NT2/D1 (cell line): Measurements from ENCODE around the gene CYP21A2.

Source experiments
- SUZ12 ChIP-seq: IDR thresholded peaks from 2 replicates; pipeline ENCODE4 v1.6.1; 2011; ENCODE audit not compliant: insufficient read length, insufficient read depth; ENCODE audit errors: extremely low read depth
- YY1 ChIP-seq: IDR thresholded peaks from 2 replicates; pipeline ENCODE4 v1.6.1; 2011; ENCODE audit not compliant: insufficient read length, insufficient read depth
- ZNF274 ChIP-seq: IDR thresholded peaks from 2 replicates; pipeline ENCODE4 v1.6.1; 2011; ENCODE audit warnings: mild to moderate bottlenecking, low read depth, low read length

DNA sequence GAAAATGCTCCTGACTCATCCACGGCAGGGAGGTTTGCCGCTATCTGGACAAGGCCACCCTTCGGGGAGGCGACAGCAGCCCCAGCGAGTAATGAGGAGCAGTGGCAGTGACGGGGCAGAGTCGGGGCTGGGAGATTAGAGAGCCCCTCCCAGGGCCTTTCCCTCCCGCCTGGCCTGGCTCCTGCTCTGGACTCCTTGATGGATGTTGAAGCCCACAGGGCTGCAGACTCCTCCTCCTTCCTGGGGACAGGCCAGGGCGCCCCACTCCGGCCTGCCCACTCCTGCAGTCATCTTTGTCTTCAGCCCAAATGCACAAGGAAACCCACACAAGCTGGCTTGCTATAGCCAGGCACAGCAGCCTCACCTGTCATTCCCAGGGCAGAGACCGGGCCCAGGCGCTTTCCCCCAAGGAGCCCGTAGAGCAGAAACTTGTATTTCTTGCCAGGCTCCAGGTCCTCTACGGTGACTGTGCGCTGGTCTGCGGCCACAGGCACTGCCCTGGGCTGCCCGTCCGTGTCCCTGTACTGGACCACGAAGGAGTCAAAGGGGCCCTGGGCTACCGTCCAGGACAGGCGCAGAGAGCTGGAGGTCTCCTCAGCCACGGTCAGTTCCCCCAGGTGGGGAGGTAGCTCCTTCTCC, 7.7 kb downstream of the CYP21A2 start:
- TF ChIP-seq SUZ12, result no peak
- TF ChIP-seq YY1, result no peak
- TF ChIP-seq ZNF274, result no peak
